Prostate gland (tissue), 2 donors: ENCODE measurements around the gene HIVEP3.

ENCODE experiments used
- POLR2A ChIP-seq: fragments of 450-650 bp; IDR thresholded peaks from one replicate; pipeline ENCODE4 v1.6.1; 2016; ENCODE audit warnings: antibody characterized with exemption, mild to moderate bottlenecking
- POLR2AphosphoS5 ChIP-seq: sonication (generic); formaldehyde crosslinking; IDR thresholded peaks from one replicate; pipeline ENCODE4 v1.6.1; 2017; ENCODE audit warnings: antibody characterized with exemption
- TF ChIP-seq, protein P1 (sequence below), 4 experiments: fragments of 200-600 bp in 2 of 4; fragments of 450-650 bp in 2 of 4; sonication (generic) in 2 of 4; IDR thresholded peaks; 1 replicate in 3 of 4; 2 replicates in 1 of 4; pipeline ENCODE4 v1.5.1; 2016 to 2019; ENCODE audit warnings: antibody characterized with exemption in 4 of 4, mild to moderate bottlenecking in 2 of 4, moderate library complexity in 2 of 4

GRCh38 chr1:41631154-41631553, 287.6 kb downstream of the HIVEP3 start:
- TF ChIP-seq, protein P1, sequence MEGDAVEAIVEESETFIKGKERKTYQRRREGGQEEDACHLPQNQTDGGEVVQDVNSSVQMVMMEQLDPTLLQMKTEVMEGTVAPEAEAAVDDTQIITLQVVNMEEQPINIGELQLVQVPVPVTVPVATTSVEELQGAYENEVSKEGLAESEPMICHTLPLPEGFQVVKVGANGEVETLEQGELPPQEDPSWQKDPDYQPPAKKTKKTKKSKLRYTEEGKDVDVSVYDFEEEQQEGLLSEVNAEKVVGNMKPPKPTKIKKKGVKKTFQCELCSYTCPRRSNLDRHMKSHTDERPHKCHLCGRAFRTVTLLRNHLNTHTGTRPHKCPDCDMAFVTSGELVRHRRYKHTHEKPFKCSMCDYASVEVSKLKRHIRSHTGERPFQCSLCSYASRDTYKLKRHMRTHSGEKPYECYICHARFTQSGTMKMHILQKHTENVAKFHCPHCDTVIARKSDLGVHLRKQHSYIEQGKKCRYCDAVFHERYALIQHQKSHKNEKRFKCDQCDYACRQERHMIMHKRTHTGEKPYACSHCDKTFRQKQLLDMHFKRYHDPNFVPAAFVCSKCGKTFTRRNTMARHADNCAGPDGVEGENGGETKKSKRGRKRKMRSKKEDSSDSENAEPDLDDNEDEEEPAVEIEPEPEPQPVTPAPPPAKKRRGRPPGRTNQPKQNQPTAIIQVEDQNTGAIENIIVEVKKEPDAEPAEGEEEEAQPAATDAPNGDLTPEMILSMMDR (IDR thresholded peaks at IDR 0.05): no peak
- no peak for TF ChIP-seq POLR2A
- no peak for TF ChIP-seq POLR2AphosphoS5
